Smooth muscle cell of bladder (primary cell): ENCODE measurements around the gene IFITM5. TPM values are rescaled to one million over a fixed set of nuclear protein-coding genes. Genes with fewer than 3 reads are reported as not detected.

Source experiments
- total RNA-seq: library from RNA; depleted of rRNA; stranded (reverse); fragments of >200 nt; gene quantifications from 2 replicates; pipeline ENCODE4 v1.2.3, GENCODE V29; 2014

Gene IFITM5
- not detected in 2 replicates for total RNA-seq

DNA sequence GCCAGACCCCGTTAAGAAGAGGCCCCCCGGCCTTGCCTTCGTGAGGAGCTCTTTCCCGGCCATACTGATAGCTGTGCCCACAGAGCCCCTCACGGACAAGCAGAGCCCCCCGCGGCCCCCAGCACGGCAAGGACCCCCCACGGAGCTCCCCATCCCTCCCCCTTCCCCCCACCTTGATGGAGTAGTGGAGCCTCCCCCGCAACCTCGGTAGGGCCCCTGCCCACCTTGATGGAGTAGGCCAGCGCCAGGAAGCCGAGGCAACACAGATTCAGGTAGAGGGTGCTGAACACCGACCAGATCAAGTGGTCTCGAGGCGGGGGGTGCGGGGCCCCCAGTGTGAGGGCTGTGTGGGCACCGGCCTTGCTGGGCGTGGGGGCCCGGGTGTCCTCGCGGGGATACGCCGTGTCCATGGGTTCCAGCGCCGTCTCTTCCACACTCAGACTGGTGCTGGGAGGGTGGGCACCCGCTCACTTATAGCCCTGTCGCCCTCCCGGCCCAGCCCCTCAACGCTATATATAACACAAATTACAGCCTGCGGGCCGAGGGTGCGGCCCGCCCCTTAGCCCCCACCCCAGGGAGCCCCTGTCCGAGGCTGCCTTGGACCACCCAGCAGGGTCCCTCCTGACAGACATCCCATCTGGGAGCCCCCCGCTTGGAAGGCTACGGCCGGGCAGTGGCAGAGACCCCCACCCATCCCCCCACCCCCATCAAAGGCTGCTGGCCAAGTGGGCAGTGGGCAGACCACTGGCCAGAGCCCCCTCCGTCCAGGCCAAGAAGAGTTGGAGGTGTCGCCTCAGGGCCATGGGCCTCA lies at the start of gene IFITM5:
Gene IFITM5, minus strand, starts transcription at position 446 of the 811 bp plus-strand sequence. Its CDS starts 36 bp downstream, at position 410.

DNA sequence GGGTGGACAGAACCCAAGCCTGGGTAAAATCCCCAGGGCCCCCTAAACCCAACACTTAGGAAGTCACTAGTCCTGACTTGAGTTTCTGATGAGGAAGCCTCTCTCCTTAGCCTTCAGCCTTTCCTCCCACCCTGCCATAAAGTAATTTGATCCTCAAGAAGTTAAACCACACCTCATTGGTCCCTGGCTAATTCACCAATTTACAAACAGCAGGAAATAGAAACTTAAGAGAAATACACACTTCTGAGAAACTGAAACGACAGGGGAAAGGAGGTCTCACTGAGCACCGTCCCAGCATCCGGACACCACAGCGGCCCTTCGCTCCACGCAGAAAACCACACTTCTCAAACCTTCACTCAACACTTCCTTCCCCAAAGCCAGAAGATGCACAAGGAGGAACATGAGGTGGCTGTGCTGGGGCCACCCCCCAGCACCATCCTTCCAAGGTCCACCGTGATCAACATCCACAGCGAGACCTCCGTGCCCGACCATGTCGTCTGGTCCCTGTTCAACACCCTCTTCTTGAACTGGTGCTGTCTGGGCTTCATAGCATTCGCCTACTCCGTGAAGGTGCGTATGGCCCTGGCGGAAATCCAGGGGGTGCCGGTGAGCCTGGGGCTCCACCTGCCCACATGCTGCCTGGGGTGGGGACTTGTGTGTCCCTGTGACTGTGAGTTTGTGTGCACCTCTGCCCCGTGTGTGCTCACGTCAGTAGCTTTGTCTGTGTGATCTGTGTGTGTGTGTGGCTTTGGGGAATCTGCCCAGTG lies 14.6 kb upstream of the IFITM5 start, which contains the start of gene IFITM1:
Gene IFITM1, plus strand, starts transcription at position 254 of the 767 bp plus-strand sequence. Its CDS starts 131 bp downstream, at position 385.

DNA sequence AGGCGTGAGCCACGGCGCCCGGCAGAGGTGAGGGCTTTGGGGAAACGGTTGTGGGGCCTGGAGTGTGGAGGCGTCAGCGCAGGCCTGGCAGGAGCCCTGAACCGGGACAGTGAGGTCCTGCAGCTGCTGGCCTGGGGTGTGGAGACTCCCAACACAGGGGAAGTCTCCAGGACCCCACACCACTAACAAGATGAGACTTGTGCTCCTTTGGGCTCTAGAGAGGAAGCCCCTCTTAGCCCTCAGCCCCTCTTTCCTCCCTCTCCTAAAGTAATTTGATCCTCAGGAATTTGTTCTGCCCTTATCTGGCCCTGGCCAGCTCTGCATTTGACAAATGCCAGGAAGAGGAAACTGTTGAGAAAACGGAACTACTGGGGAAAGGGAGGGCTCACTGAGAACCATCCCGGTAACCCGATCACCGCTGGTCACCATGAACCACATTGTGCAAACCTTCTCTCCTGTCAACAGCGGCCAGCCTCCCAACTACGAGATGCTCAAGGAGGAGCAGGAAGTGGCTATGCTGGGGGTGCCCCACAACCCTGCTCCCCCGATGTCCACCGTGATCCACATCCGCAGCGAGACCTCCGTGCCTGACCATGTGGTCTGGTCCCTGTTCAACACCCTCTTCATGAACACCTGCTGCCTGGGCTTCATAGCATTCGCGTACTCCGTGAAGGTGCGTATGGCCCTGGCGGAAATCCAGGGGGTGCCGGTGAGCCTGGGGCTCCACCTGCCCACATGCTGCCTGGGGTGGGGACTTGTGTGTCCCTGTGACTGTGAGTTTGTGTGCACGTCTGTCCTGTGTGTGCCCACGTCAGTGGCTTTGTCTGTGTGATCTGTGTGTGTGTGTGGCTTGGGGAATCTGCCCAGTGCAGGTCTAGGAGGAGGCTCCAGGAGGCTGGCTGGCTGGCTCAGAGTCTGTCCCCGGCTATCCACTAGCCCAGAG lies 8.7 kb upstream of the IFITM5 start, which contains the start of gene IFITM2:
Gene IFITM2, plus strand, starts transcription at position 51 of the 943 bp plus-strand sequence. Its CDS starts 377 bp downstream, at position 428.

DNA sequence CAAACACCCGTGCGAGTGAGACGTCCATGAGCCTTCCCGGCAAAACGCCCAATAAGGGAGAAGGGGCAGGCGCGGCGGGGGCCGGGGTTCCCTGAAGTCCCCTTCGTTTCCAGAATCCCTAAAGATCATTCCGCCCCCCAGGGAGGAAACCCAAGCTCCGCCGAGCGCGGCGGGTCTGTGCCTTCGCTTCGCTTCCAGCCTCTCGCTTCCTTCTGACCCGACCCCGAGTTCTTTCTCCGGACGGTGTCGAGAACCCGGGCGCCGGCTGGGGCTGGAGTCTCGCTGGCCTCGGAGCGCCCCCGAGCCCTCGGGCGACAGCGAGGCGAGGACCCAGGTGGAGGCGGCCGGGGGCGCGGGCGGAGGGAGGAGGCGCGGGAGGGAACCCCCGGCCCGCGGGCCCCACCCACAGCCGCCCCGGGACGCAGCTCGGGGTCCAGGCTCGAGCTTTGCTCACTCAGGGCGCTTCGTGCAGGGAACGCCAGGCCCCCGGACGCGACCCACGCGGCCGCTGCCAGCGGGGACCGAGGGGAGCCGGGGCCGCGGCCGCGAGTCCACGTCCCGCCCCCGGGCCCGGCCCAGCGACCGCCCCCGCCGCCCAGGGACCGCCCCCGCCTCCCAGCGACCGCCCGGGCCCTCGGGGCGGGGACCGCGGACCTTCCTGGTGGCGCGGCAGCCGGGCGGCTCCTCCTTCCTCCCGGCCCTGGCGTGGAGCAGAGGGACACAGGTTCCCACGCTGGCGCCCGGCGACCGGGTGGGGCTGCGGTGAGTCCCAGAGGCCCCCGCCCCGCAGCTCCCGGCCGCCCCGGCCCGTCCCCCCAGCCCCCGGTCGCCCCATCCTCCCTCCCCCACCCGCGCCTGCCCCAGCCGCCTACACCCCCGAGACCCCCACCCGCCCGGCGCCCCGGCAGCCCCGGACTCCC lies 10.6 kb downstream of the IFITM5 start, which contains the start of gene PGGHG:
Gene PGGHG, plus strand, starts transcription at position 649 of the 920 bp plus-strand sequence. CDS start 691 bp downstream, outside the sequence.

DNA sequence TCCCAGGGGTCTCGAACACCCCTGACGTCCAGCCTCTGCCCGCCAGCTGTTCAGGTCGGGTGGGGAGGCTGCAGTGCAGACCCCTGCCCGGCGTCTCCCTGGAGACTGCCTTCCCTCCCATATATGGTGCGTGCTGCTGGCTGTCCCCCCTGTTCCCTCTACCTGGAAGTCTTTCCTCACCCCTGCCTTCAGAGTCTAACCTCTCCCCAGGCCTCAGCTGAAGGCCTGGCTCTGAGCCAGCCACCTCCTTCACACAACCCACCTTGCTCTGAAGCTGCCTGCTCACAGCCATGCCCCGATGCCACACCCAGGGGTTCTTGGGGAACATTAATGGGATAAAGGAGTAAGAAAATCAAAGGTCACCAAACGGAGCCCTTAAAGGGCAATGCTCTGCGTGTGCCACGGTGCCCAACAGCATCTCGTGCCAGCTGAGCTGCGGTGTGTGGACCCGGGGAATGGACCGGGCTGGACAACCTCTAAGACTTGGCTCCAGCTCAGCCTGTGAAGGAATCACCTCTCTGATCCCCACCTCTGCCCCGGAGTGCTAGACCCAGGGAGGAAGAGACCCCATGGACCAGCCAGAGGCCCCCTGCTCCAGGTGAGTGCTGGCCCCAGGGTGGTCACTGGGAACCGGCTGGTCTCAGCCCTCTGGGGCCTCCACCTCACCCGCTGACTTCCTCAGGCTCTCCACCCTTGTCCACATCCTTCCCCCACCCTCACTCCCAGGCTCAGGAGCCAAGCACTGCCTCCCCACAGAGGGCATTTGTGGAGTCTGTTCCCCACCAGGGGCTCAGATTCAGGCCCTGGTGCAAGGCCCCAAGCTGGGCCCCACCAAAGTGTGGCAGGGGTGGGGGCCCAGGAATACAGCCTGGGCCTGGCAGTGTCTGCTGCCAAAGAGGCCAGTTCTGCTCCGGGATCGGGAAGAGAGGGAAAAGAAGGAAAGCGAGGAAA lies 21.1 kb downstream of the IFITM5 start, which contains the start of gene NLRP6:
Gene NLRP6, plus strand, starts transcription at position 407 of the 951 bp plus-strand sequence. Its CDS starts 163 bp downstream, at position 570.

Other genes with a start within 250 kb of the IFITM5 start
- not detected in 2 replicates for gene SCGB1C1, start 106.4 kb downstream of the IFITM5 start, total RNA-seq
- 15.8 and 19.8 TPM in 2 replicates for gene BET1L, start 92.1 kb downstream of the IFITM5 start, total RNA-seq
- gene RIC8A, start 91.8 kb downstream of the IFITM5 start, total RNA-seq = 155 and 193 TPM in 2 replicates
- 5.8 and 10.2 TPM in 2 replicates for gene SIRT3, start 63.2 kb downstream of the IFITM5 start, total RNA-seq
- gene PSMD13, start 62.5 kb downstream of the IFITM5 start, total RNA-seq = 139 and 151 TPM in 2 replicates
- gene NLRP6, start 21.1 kb downstream of the IFITM5 start, total RNA-seq = not detected in 2 replicates
- 7.5 and 14.0 TPM in 2 replicates for gene PGGHG, start 10.4 kb downstream of the IFITM5 start, total RNA-seq
- gene IFITM2, start 8.3 kb upstream of the IFITM5 start, total RNA-seq = 57.8 and 90.5 TPM in 2 replicates
- 49.6 and 79.5 TPM in 2 replicates for gene IFITM1, start 14.5 kb upstream of the IFITM5 start, total RNA-seq
- gene IFITM3, start 21.3 kb upstream of the IFITM5 start, total RNA-seq = 75.0 and 101 TPM in 2 replicates
- gene B4GALNT4, start 70.0 kb upstream of the IFITM5 start, total RNA-seq = 1.9 and 3.6 TPM in 2 replicates
- 1.3 and 1.6 TPM in 2 replicates for gene PKP3, start 94.7 kb upstream of the IFITM5 start, total RNA-seq
- gene SIGIRR, start 115.5 kb upstream of the IFITM5 start, total RNA-seq = 13.1 and 13.8 TPM in 2 replicates
- not detected in 2 replicates for gene ANO9, start 142.5 kb upstream of the IFITM5 start, total RNA-seq
- gene PTDSS2, start 150.8 kb upstream of the IFITM5 start, total RNA-seq = 30.9 and 42.6 TPM in 2 replicates
- 296 and 361 TPM in 2 replicates for gene RNH1, start 207.7 kb upstream of the IFITM5 start, total RNA-seq
- gene HRAS, start 236.1 kb upstream of the IFITM5 start, total RNA-seq = 66.3 and 70.2 TPM in 2 replicates
- 0.55 and 0.85 TPM in 2 replicates for gene LRRC56, start 238.0 kb upstream of the IFITM5 start, total RNA-seq